ENCODE results near the gene ADGRG6.

The ADGRG6 gene

GRCh38 chr6:142361779-142362750 is 60.3 kb downstream of the ADGRG6 start:
- Histone ChIP-seq H3K27me3 (ENCODE audit: low read depth, low read length) (no peaks in the 10 kb centered on the region), H3K27ac (ENCODE audit: low read length) (no peak overlapping the region), H3K4me3 (ENCODE audit: low read depth in 1 of 2, low read length in 2 of 2) (no peak overlapping the region), H3K9me3 (ENCODE audit: control insufficient read depth in 1 of 2, low read length in 2 of 2) (no peaks in the 10 kb centered on the region), H3K36me3 (ENCODE audit: control insufficient read depth in 1 of 2, insufficient read depth in 2 of 2, low read length in 2 of 2) (no peaks in the 10 kb centered on the region), H3K4me1 (ENCODE audit: control insufficient read depth in 1 of 2, insufficient read depth in 2 of 2, low read length in 2 of 2) (no peaks in the 10 kb centered on the region)

- no peaks in the 10 kb centered on the region for H3K4me1 ChIP-seq (ENCODE audit: control insufficient read depth in 1 of 2, insufficient read depth in 2 of 2, low read length in 2 of 2)
- no peak overlapping the region for H3K4me3 ChIP-seq (ENCODE audit: low read depth in 1 of 2, low read length in 2 of 2)
- no peaks in the 10 kb centered on the region for H3K9me3 ChIP-seq (ENCODE audit: control insufficient read depth in 1 of 2, low read length in 2 of 2)
- no peak overlapping the region for H3K27ac ChIP-seq (ENCODE audit: low read length)
- no peaks in the 10 kb centered on the region for H3K27me3 ChIP-seq (ENCODE audit: low read depth, low read length)
- no peaks in the 10 kb centered on the region for H3K36me3 ChIP-seq (ENCODE audit: control insufficient read depth in 1 of 2, insufficient read depth in 2 of 2, low read length in 2 of 2)
These were observed 65.3 kb downstream of the ADGRG6 start for GRCh38 chr6:142367061-142367460.

- no peak overlapping the region for H3K4me3 ChIP-seq (ENCODE audit: low read depth in 1 of 2, low read length in 2 of 2)
- no peaks in the 10 kb centered on the region for H3K4me1 ChIP-seq (ENCODE audit: control insufficient read depth in 1 of 2, insufficient read depth in 2 of 2, low read length in 2 of 2)
- no peaks in the 10 kb centered on the region for H3K9me3 ChIP-seq (ENCODE audit: control insufficient read depth in 1 of 2, low read length in 2 of 2)
- no peaks in the 10 kb centered on the region for H3K36me3 ChIP-seq (ENCODE audit: control insufficient read depth in 1 of 2, insufficient read depth in 2 of 2, low read length in 2 of 2)
- no peaks in the 10 kb centered on the region for H3K27me3 ChIP-seq (ENCODE audit: low read depth, low read length)
- no peak overlapping the region for H3K27ac ChIP-seq (ENCODE audit: low read length)
These were observed 65.8 kb downstream of the ADGRG6 start for GRCh38 chr6:142367501-142368018.

GRCh38 chr6:142369266-142369665 is 67.5 kb downstream of the ADGRG6 start:
- no peaks in the 10 kb centered on the region for H3K9me3 ChIP-seq (ENCODE audit: control insufficient read depth in 1 of 2, low read length in 2 of 2)
- H3K27ac ChIP-seq (ENCODE audit: low read length) = no peak overlapping the region
- H3K4me3 ChIP-seq (ENCODE audit: low read depth in 1 of 2, low read length in 2 of 2) = no peak overlapping the region
- H3K4me1 ChIP-seq (ENCODE audit: control insufficient read depth in 1 of 2, insufficient read depth in 2 of 2, low read length in 2 of 2) = no peaks in the 10 kb centered on the region
- no peaks in the 10 kb centered on the region for H3K27me3 ChIP-seq (ENCODE audit: low read depth, low read length)
- no peaks in the 10 kb centered on the region for H3K36me3 ChIP-seq (ENCODE audit: control insufficient read depth in 1 of 2, insufficient read depth in 2 of 2, low read length in 2 of 2)

GRCh38 chr6:142372348-142372747 is 70.5 kb downstream of the ADGRG6 start:
- H3K27me3 ChIP-seq (ENCODE audit: low read depth, low read length) = no peaks in the 10 kb centered on the region
- peaks cover 0 to 2% of the 10 kb centered on the region in 2 donors for H3K4me1 ChIP-seq (ENCODE audit: control insufficient read depth in 1 of 2, insufficient read depth in 2 of 2, low read length in 2 of 2)
- no peak overlapping the region for H3K4me3 ChIP-seq (ENCODE audit: low read depth in 1 of 2, low read length in 2 of 2)
- H3K9me3 ChIP-seq (ENCODE audit: control insufficient read depth in 1 of 2, low read length in 2 of 2) = no peaks in the 10 kb centered on the region
- H3K36me3 ChIP-seq (ENCODE audit: control insufficient read depth in 1 of 2, insufficient read depth in 2 of 2, low read length in 2 of 2) = no peaks in the 10 kb centered on the region
- no peak overlapping the region for H3K27ac ChIP-seq (ENCODE audit: low read length)

- Histone ChIP-seq H3K27me3 (ENCODE audit: low read depth, low read length) (no peaks in the 10 kb centered on the region), H3K4me3 (ENCODE audit: low read depth in 1 of 2, low read length in 2 of 2) (no peak overlapping the region), H3K9me3 (ENCODE audit: control insufficient read depth in 1 of 2, low read length in 2 of 2) (no peaks in the 10 kb centered on the region), H3K4me1 (ENCODE audit: control insufficient read depth in 1 of 2, insufficient read depth in 2 of 2, low read length in 2 of 2) (peaks cover 6 to 10% of the 10 kb centered on the region in 2 donors), H3K27ac (ENCODE audit: low read length) (no peak overlapping the region), H3K36me3 (ENCODE audit: control insufficient read depth in 1 of 2, insufficient read depth in 2 of 2, low read length in 2 of 2) (no peaks in the 10 kb centered on the region)
These were observed 71.7 kb downstream of the ADGRG6 start for GRCh38 chr6:142373268-142374090.

- Histone ChIP-seq H3K9me3 (ENCODE audit: control insufficient read depth in 1 of 2, low read length in 2 of 2) (no peaks in the 10 kb centered on the region), H3K27ac (ENCODE audit: low read length) (no peak overlapping the region), H3K4me1 (ENCODE audit: control insufficient read depth in 1 of 2, insufficient read depth in 2 of 2, low read length in 2 of 2) (peaks cover 11 to 12% of the 10 kb centered on the region in 2 donors)
These were observed 72.4 kb downstream of the ADGRG6 start for GRCh38 chr6:142374091-142374770.

GRCh38 chr6:142374965-142375733 is 73.3 kb downstream of the ADGRG6 start:
- no peaks in the 10 kb centered on the region for H3K27me3 ChIP-seq (ENCODE audit: low read depth, low read length)

More at GRCh38 chr6:142374091-142374770, 72.4 kb downstream of the ADGRG6 start:
- H3K27me3 ChIP-seq (ENCODE audit: low read depth, low read length) = no peaks in the 10 kb centered on the region
- H3K36me3 ChIP-seq (ENCODE audit: control insufficient read depth in 1 of 2, insufficient read depth in 2 of 2, low read length in 2 of 2) = no peaks in the 10 kb centered on the region
- no peak overlapping the region for H3K4me3 ChIP-seq (ENCODE audit: low read depth in 1 of 2, low read length in 2 of 2)

GRCh38 chr6:142376115-142376514 is 74.3 kb downstream of the ADGRG6 start:
- Histone ChIP-seq H3K27me3 (ENCODE audit: low read depth, low read length) (no peaks in the 10 kb centered on the region), H3K4me3 (ENCODE audit: low read depth in 1 of 2, low read length in 2 of 2) (no peak overlapping the region), H3K4me1 (ENCODE audit: control insufficient read depth in 1 of 2, insufficient read depth in 2 of 2, low read length in 2 of 2) (peaks cover 11 to 12% of the 10 kb centered on the region in 2 donors), H3K27ac (ENCODE audit: low read length) (no peak overlapping the region), H3K36me3 (ENCODE audit: control insufficient read depth in 1 of 2, insufficient read depth in 2 of 2, low read length in 2 of 2) (no peaks in the 10 kb centered on the region), H3K9me3 (ENCODE audit: control insufficient read depth in 1 of 2, low read length in 2 of 2) (no peaks in the 10 kb centered on the region)

More at GRCh38 chr6:142374965-142375733, 73.3 kb downstream of the ADGRG6 start:
- no peak overlapping the region for H3K4me3 ChIP-seq (ENCODE audit: low read depth in 1 of 2, low read length in 2 of 2)
- peaks cover 11 to 12% of the 10 kb centered on the region in 2 donors for H3K4me1 ChIP-seq (ENCODE audit: control insufficient read depth in 1 of 2, insufficient read depth in 2 of 2, low read length in 2 of 2)
- no peak overlapping the region for H3K27ac ChIP-seq (ENCODE audit: low read length)
- no peaks in the 10 kb centered on the region for H3K9me3 ChIP-seq (ENCODE audit: control insufficient read depth in 1 of 2, low read length in 2 of 2)
- H3K36me3 ChIP-seq (ENCODE audit: control insufficient read depth in 1 of 2, insufficient read depth in 2 of 2, low read length in 2 of 2) = no peaks in the 10 kb centered on the region

- Histone ChIP-seq H3K27me3 (ENCODE audit: low read depth, low read length) (no peaks in the 10 kb centered on the region), H3K36me3 (ENCODE audit: control insufficient read depth in 1 of 2, insufficient read depth in 2 of 2, low read length in 2 of 2) (no peaks in the 10 kb centered on the region), H3K4me1 (ENCODE audit: control insufficient read depth in 1 of 2, insufficient read depth in 2 of 2, low read length in 2 of 2) (peaks cover 11 to 12% of the 10 kb centered on the region in 2 donors), H3K9me3 (ENCODE audit: control insufficient read depth in 1 of 2, low read length in 2 of 2) (no peaks in the 10 kb centered on the region), H3K27ac (ENCODE audit: low read length) (no peak overlapping the region), H3K4me3 (ENCODE audit: low read depth in 1 of 2, low read length in 2 of 2) (no peak overlapping the region)
These were observed 75.1 kb downstream of the ADGRG6 start for GRCh38 chr6:142376800-142377496.
